HG02885 (cell line): Measurements from ENCODE around the gene NPTN.
A peak's percentile ranks its signal among the peaks of the same experiment; 100 is the strongest.
"Not testable (repeated sequence)": the region's sequence is repeated elsewhere in the genome, so short reads cannot be mapped to it uniquely, and the experiment has no call there.

Experiments
- ATAC-seq: cut with Tn5 transposase; IDR thresholded peaks from one replicate; pipeline ENCODE4 v1.9.1; 2021; ENCODE audit warnings: mild to moderate bottlenecking; ENCODE audit not compliant: unreplicated experiment, poor library complexity

The NPTN gene

DNA sequence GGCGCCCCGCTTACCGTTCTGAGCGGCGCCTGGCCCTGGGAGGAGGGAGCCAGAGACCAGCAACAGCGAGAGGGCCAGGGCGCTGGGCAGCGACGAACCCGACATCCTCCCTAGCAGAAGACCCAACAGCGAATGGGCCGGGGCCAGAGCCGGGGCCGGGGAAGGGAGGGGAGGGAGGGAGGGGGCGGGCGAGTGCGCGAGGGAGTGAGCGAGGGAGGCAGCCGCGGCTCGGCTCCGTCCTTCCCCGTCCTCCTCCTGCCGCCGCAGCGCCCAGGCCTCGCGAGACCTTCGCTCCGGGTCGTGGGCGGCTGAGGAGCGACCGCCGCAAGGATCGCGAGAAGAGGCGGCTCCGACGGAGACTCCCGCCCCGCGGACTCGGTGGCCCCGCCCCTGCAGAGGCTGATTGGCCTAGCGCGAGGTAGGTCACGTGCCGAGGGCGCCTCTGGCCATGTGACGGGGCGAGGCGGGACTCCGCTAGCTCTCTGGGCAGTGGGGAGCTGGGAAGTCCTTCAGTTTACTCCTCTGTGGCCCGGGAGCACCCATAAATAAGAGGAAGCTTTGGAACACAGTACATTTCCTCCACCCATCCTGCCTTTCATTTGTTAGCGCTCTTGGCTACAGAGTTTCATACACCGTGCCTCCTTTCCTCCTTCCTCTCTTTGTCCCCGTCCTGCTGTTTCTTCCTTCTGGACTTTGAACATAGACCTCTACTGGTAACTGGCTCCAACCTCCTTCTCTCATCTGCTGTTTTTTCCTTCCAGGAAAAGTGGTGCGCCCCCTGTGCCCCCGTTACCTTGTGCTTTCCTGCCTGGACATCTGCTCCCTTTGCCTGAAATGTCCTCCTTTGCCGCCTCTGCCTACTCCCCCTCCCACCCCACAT is at the start of gene NPTN:
TSS of gene NPTN (minus strand) at position 279 of the 880 bp plus-strand sequence. CDS start at position 105, 174 bp downstream.
- peak; percentile 91 for ATAC-seq

DNA sequence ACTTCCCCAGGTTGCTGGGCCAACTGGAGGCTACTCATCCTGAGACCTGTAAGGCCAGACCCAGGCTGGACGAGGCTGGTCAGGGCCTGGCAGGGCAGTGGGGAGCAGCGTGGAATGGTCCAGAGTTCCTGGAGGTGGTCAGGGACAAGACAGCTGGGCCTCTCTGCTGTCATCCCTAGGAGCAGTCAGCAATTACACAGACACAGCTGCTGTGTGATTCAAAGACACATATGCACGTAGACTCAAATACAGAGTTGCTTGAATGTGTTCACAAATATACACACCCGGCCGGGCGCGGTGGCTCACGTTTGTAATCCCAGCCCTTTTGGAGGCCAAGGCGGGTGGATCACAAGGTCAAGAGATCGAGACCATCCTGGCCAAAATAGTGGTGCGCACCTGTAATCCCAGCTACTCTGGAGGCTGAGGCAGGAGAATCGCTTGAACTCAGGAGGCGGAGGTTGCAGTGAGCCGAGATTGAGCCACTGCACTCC is 49.5 kb upstream of the NPTN start:
- no peak for ATAC-seq

DNA sequence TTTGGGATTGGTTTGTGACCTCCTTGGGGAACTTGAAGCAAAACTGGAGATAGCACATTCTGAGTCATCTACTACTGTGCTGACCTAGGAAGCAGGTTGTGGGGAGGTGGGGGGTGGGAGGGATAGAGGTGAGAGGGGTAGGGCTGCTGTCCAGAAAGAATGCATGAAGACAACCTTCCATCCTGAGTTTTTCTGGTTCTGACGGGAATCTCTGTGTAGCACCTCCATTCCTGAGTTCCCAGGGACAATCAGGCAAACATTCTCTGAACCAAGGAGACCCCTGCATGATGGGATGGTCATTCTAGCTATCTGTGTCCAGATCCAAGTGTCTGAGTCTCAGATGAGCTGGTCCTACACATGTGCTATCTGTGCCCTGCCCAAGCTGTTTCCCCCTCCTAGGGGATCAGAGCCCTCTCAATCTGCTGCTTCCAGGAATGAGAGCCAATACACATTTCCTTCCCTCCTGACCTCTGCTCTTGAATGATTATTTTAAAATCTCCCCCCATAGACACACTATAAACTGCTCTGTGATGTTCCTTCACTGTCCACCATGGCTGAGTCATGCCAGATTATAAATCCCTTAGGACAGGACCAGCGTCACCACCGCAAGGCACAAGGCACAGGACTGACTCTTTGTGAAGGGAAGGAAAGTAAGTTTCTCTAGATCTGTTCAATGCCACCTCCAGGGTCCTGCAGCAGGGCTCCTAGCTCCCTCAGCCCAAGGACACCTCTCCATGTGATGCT is 48.8 kb upstream of the NPTN start:
- ATAC-seq, result no peak

DNA sequence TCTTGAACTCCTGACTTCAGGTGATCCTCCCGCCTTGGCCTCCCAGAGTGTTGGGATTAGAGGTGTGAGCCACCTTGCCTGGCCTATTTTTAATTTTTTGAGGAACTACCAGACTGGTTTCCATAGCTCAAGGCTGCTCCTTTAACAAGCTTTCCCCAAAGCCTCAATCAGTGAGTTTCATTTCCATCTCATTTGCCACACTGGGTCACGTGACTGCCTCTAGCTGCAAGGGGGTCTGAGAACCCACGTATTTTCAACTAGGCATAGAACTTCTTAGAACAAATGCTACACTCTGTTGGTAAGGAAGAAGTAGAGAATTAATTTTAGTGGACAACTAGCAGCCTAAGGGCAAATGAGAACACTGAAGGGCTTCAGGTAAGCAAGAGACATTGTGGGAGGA is 47.9 kb upstream of the NPTN start:
- no peak for ATAC-seq

DNA sequence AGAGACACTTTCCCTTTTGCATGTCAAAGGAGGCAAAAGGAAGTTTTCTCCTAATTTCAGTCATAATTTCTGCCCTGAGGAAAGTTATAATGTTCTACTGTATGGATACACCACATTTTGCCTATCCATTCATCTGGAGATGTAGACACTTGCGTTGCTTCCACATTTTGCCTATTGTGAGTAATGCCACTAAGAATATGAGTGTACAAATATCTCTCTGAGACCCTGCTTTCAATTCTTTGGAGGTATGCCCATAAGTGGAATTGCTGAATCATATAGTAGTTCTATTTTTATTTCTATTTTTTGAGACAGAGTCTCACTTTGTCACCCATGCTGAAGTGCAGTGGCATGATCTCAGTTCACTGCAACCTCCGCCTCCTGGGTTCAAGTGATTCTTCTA is 47.4 kb upstream of the NPTN start:
- no peak for ATAC-seq

DNA sequence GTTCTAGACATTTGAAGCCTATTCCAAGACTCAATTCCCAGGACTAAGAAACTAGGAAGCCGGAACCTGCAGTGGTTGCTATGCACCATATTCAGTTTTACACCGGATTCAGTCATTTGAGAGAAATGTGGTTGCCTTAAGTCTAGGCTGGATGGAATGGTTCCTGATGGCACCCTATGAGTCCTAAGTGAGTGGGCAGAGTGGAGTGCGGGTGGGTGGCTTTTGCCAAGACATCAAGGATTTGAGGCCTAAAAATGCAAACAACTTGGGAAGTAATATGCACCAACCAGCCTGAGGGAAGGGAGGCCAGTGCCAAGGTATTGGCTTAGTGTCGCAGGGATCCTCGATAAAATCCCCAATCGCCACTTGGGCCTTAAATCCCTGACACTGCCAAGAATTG is 46.8 kb upstream of the NPTN start:
- ATAC-seq, result no peak

DNA sequence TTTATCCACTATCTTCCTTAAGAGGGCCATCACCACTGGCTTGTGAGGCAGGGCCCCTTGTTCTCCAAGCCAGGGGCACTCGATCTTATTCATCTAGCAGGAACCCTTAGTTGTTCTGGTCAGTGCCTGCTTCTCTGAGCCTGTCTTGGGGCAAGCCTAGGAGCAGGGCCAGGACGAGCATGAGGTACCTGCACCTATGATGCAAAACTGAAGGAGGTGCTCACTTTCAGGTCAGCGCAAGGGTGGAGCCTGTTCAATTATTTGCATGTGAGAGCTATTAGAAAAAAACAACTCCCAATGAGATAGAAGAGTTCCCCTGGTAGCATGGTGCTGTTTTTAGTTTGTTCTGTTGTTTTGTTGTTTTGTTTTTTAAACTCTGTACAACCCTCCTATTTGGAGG is 46.0 kb upstream of the NPTN start:
- ATAC-seq, result no peak

DNA sequence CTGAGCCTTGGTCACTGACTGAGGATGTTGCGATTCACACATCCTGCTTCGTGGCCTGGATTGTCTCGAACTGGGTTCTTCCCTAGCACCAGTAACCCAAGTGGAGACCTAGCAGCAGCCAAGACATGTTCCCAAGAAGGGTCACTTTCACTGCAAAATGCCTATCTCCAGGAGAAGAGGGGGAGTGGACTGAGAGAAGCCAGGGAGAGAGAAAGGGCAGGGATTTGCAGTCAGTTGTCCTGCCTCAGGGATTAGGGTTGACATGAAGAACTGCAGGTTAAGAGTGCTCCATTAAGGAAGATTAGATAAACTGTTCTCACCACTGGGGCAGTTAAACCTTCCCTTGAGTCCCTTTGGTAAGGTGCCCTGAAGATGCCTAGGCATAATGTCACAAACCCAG is 45.3 kb upstream of the NPTN start:
- ATAC-seq, result no peak

DNA sequence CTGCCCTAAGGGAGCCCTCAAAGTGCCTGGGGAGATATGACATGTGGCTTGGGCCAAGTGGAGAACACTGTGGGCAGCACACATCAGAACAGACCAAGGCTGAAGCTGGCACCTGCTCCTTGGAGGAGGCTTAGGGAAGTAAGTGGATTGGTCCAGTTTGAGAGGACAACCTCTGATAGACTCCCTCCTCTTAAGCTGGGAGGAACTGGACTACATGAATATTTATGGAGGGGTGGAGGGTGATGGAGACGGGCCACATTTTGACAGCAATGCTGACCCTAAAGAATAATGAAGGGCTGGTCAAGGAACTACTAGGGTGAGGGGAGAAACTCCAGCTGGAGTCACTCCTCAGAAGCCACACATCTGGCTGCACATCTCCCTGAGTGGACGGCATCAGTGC is 44.5 kb upstream of the NPTN start:
- no peak for ATAC-seq

DNA sequence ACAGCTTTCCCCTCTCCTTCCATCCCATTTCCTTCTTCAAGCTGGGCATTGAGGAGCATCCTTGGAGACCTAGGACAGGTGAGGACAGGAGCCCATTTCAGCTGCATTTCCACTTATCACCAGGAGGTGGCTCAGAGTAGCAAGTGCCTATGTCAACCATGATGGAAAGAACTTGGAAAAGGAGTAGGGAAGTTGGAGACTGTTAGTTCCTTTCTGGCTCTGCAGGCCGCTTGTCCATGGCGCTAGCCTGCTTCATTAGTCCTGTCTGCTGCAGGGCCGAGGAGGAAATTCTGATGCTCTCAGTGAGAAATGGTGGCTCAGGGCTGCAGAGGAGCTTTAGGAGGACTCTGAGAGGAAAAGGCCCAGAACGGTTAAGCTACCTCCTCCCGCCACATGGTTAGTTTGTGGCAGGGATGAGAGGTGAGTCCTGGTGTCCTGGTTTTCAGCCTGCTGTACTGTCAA is 44.0 kb upstream of the NPTN start:
- ATAC-seq, result no peak

DNA sequence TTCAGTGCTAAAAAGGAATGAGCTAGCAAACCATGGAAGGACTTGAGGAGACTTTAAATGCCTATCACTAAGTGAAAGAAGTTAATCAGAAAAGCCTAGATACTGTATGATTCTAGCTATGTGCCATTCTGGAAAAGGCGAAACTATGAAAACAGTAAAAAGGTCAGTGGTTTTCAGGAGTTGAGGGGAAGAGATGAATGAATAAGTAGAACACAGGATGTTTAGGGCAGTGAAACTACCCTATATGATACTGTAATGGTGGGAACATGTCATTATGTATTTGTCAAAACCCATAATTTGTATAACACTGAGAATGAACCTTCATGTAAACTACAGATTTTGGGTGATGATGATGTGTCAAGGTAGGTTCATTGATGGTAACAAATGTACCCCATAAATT is 41.4 kb upstream of the NPTN start:
- ATAC-seq, result no peak

DNA sequence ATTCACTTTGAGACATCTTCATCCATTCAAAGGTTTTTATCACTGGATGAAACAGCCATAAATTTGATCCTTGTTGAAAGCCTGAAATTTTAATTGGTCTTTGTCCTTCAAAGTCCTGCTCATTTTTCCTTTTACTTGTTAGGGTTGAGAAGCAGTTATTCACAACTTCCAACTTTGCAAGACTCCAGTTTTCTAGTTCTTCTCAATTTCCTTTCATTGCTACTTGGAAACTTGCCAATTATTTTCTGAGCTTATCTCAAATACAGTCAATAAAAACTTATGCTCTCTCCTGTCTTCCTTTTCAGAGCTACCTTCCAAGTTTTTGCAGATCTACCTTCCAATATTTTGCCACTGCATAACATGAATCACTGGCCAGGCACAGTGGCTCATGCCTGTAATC is 27.3 kb upstream of the NPTN start:
- ATAC-seq, result no peak

DNA sequence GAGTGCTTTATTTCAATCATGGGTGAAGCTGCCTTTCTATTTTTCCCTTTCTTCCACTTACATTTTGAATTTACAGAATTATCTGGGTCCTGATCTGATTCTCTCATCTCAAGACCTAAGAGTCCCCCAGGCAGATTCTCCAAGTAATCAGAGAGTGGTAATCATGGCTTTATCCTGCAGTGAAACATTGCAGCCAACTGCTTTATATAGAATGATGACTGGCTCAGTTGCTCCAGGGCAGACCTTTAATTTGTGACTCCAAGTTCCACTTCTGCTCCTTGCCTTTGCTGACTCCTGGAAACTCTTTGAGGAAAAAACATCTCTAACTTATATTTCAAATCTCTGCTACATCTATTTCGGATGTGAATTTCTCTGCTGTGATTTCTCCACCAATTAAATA is 25.5 kb upstream of the NPTN start:
- no peak for ATAC-seq

DNA sequence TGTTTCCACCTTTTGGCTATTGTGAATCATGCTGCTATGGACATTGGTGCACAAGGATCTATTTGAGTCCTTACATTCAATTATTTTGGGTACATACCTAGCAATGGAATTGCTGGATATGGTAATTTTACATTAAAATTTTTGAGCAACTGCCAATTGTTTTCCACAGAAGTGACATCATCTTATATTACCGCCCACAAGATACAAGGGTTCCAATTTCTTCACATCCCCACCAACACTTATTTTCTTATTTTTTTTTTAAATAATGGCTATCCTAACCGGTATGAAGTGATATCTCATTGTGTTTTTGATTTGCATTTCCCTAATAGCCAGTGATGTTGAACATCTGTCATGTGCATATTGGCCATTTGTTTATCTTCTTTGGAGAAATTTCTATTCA is 22.5 kb upstream of the NPTN start:
- ATAC-seq, result no peak

DNA sequence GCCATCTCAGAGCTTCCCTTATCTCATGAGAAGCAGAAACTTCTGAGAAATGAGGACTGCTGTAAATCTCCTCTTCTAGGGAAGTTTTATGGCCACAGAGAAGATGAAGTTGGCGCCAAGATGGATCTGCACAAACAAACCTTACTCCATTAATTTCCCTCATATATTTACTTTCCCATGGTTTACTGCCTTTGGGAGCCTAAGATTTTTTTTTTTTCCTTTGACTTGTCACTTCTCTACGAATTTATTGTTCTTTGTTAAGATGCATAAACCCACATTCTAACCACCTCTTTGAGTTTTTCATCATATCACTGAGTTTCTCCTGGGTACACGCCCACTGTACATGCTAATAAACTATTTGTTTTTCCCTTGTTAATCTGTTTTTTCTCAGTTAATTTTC is 21.5 kb upstream of the NPTN start:
- ATAC-seq, result no peak

DNA sequence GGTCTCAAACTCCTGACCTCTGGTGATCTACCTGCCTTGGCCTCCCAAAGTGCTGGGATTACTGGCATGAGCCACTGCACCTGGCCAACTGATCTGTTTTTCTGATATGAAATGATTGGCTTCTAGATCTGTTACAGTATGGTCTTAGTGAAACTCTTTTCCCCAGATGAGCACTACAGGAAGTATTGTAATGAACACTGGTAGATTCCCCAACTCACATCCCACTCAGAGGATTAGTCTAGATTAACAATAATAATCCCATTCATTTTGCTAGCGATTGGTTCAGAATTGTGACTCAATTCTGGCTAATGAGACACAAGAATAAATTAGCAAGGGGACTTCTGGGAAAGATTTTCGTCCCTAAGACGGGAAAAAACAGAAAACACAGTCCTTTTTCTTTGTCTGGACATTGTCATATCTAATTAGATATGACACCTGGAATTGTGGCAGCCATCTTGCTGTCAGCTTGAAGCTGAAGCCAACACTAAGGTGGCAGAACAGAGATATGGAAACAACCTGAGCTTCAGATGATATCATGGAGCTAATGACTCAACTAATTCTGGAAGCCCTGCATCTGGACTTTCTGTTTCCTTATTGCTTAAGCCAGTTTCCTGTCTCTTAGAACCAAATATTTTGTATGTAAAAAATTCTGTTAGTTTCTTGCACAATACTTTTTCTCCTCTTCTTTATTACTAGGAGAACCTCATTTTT is 17.4 kb upstream of the NPTN start:
- ATAC-seq, result no peak

DNA sequence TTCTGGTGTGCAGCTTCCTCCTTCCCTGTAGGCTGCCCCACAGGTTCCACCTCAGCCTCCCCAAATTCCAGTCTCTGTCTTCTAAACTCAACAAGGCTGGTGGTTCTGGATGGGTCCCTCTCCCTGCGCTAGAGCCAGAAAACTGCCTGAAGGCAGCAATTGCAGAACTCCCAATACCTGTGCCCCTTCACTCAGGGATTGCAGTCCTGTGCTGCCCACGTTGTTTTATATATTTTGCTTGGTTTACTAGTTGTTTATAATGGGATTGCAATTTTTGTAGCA is 14.8 kb upstream of the NPTN start:
- no peak for ATAC-seq

DNA sequence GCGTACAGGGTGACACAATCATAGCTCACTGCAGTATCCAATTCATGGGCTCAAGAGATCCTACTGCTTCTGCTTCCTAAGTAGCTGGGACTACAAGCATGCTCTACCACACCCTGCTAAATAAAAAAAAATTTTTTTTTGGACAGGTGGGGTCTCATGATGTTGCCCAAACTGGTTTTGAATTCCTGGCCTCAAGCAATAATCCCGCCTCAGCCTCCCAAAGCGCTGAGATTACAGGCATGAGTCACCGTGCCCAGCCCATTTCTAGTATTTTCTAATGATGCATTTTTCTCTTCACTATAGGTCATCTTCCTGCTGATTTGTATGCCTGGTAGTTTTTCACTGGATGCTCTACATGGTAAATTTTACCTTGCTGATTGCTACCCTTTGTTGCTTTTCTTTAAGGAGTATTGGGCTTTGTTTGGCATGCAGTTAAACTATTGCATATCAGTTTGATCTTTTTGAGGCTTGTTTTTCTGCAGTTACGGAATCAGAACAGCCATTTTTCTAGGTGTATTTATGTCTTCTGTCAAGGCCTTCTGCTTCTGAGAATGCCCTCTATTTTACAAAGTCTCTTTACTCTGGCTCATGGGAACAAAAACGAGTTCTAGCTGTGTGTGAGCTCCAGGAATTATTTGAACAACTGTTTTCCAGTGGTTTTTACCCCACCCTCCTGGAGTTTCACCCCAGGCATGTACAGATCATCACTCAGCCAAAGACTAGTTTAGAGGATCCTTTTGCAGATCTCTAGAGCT is 14.2 kb upstream of the NPTN start:
- ATAC-seq, result no peak

DNA sequence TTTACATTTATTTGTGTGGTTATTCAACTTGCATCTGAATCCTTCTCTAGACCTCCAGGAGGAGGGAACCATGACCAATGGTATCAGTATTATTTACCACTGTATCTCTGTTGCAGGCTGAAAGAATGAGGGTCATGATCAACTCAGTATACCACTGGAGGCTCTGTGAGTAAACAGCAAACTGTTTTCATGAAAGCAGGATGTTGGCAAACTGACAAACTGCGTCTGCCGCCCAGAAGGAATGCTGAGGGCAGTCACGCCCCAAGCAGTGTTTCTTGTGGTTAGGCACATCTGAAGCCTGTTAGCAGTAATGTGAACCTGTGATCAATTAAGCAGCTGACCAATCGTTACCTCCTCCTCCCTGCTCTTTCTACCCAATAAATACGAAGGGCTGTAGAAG is 6.3 kb upstream of the NPTN start:
- ATAC-seq, result not testable (repeated sequence)

DNA sequence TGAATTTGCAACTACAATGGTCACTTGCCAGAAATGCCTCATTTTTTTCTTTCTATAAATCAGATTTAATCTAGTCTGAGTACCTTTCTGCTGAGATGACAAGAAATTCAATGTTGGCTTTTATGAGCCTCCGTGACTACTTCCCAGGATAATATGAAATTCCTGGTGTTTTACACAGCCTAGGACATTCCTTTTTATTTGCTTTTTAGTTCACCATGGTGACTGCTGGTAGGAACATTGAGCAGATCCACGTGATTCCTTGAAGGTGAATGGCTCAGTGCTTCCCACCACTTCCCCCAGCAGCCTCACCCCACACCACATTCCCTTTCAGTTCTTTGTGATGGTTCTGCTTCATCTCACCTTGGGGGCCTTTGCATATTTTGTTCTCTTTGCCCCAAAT is 4.3 kb upstream of the NPTN start:
- ATAC-seq, result no peak
